Measurements from ENCODE around the gene NDUFB3. TPM values are rescaled to one million over a fixed set of nuclear protein-coding genes. Genes with fewer than 3 reads are reported as not detected.
A peak's percentile ranks its signal among the peaks of the same experiment; 100 is the strongest.

NDUFB3 gene
- total RNA-seq, 1 experiment from 2014 or later: 140 TPM

- TF ChIP-seq, protein P1, sequence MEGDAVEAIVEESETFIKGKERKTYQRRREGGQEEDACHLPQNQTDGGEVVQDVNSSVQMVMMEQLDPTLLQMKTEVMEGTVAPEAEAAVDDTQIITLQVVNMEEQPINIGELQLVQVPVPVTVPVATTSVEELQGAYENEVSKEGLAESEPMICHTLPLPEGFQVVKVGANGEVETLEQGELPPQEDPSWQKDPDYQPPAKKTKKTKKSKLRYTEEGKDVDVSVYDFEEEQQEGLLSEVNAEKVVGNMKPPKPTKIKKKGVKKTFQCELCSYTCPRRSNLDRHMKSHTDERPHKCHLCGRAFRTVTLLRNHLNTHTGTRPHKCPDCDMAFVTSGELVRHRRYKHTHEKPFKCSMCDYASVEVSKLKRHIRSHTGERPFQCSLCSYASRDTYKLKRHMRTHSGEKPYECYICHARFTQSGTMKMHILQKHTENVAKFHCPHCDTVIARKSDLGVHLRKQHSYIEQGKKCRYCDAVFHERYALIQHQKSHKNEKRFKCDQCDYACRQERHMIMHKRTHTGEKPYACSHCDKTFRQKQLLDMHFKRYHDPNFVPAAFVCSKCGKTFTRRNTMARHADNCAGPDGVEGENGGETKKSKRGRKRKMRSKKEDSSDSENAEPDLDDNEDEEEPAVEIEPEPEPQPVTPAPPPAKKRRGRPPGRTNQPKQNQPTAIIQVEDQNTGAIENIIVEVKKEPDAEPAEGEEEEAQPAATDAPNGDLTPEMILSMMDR (IDR thresholded peaks at IDR 0.05; ENCODE audit: unreplicated experiment): no peak
- CTCF ChIA-PET: interaction anchor here (0.7 to 1.1 kb wide), 4 partner anchors 10 to 39 kb away, joined by 3 to 5 read pairs (median 3); no protein-coding TSS in a partner anchor
- intact Hi-C loops (cut with micrococcal nuclease; ENCODE audit: unreplicated experiment): no loop called here
- Mint-ChIP-seq H3K9me3 (ENCODE audit: low read depth, unreplicated experiment) (no peaks in the 10 kb centered on the region), H3K4me3 (ENCODE audit: low read depth, unreplicated experiment) (peak overlapping the region; percentile 66), H3K27me3 (ENCODE audit: unreplicated experiment) (no peaks in the 10 kb centered on the region), H3K4me1 (ENCODE audit: low read depth, unreplicated experiment) (peaks cover 56% of the 10 kb centered on the region), H3K27ac (ENCODE audit: unreplicated experiment) (peak overlapping the region; percentile 99), H3K36me3 (ENCODE audit: insufficient read depth, unreplicated experiment) (peaks cover 86% of the 10 kb centered on the region)
- BruUV-seq (replicated peaks): no TSS peak
- DNase-seq: no peak
Observed at GRCh38 chr2:201130524-201131186, 58.9 kb downstream of the NDUFB3 start.

- no peaks in the 10 kb centered on the region for H3K27me3 Mint-ChIP-seq (ENCODE audit: unreplicated experiment)
- BruUV-seq (replicated peaks): no TSS peak
- intact Hi-C loops (cut with micrococcal nuclease; ENCODE audit: unreplicated experiment): loop anchor here (2.0 kb wide), 1 partner anchor 16 kb away; no protein-coding TSS in a partner anchor
- H3K4me3 Mint-ChIP-seq (ENCODE audit: low read depth, unreplicated experiment): peak overlapping the region; percentile 66
- H3K27ac Mint-ChIP-seq (ENCODE audit: unreplicated experiment): peak overlapping the region; percentile 99
- H3K36me3 Mint-ChIP-seq (ENCODE audit: insufficient read depth, unreplicated experiment): peaks cover 87% of the 10 kb centered on the region
- TF ChIP-seq, protein P1 (IDR thresholded peaks at IDR 0.05; ENCODE audit: unreplicated experiment): no peak
- no peaks in the 10 kb centered on the region for H3K9me3 Mint-ChIP-seq (ENCODE audit: low read depth, unreplicated experiment)
- DNase-seq: no peak
- CTCF ChIA-PET: no interaction called here
- peaks cover 50% of the 10 kb centered on the region for H3K4me1 Mint-ChIP-seq (ENCODE audit: low read depth, unreplicated experiment)
Observed at GRCh38 chr2:201132518-201132917, 60.7 kb downstream of the NDUFB3 start.

Other genes with a start within 250 kb of the NDUFB3 start
- 73.1 and 83.5 TPM in 2 replicates for gene CLK1, start 207.3 kb upstream of the NDUFB3 start, total RNA-seq (2022)
- 28.0 and 31.5 TPM in 2 replicates for gene PPIL3, start 182.9 kb upstream of the NDUFB3 start, total RNA-seq (2022)
- 38.4 and 39.7 TPM in 2 replicates for gene NIF3L1, start 182.6 kb upstream of the NDUFB3 start, total RNA-seq (2022)
- 38.8 and 49.6 TPM in 2 replicates for gene ORC2, start 108.3 kb upstream of the NDUFB3 start, total RNA-seq (2022)
- 37.5 and 45.6 TPM in 2 replicates for gene HYCC2, start 330 bp upstream of the NDUFB3 start, total RNA-seq (2022)
- gene CFLAR, start 44.2 kb downstream of the NDUFB3 start, total RNA-seq (2022): 232 and 285 TPM in 2 replicates
- 21.4 and 22.5 TPM in 2 replicates for gene CASP10, start 111.1 kb downstream of the NDUFB3 start, total RNA-seq (2022)
- 67.1 and 87.6 TPM in 2 replicates for gene CASP8, start 188.5 kb downstream of the NDUFB3 start, total RNA-seq (2022)